ENCODE measurements around the gene CREB3L4.

Gene CREB3L4

GRCh38 chr1:153922076-153922971, 45.4 kb upstream of the CREB3L4 start (continued):
- no peak for TF ChIP-seq ZNF639 (tag by site-specific recombination; IDR thresholded peaks at IDR 0.05)
- no peak for TF ChIP-seq ZBTB8A (tag by site-specific recombination; IDR thresholded peaks at IDR 0.05)
- no peak for TF ChIP-seq SCRT1 (tag by site-specific recombination; IDR thresholded peaks at IDR 0.05; ENCODE audit: borderline replicate concordance)
- TF ChIP-seq ZNF157 (tag by site-specific recombination; IDR thresholded peaks at IDR 0.05): no peak
- TF ChIP-seq KLF16 (tag by site-specific recombination; IDR thresholded peaks at IDR 0.05): peak; percentile 63
- no peak for TF ChIP-seq ZNF223 (tag by site-specific recombination; IDR thresholded peaks at IDR 0.05)
- no peak for TF ChIP-seq ZBTB1 (tag by site-specific recombination; IDR thresholded peaks at IDR 0.05)
- TF ChIP-seq ZNF391 (tag by site-specific recombination; IDR thresholded peaks at IDR 0.05; ENCODE audit: borderline replicate concordance, low read depth): no peak; the same call in 1 of the 2 replicates
- no peak for TF ChIP-seq ZNF621 (tag by site-specific recombination; IDR thresholded peaks at IDR 0.05)
- no peak for TF ChIP-seq ZNF837 (tag by site-specific recombination; IDR thresholded peaks at IDR 0.05)
- no peak for TF ChIP-seq YY1 (tag by site-specific recombination; IDR thresholded peaks at IDR 0.05)
- TF ChIP-seq ZNF518A (tag by site-specific recombination; conservative IDR thresholded peaks at IDR 0.05; ENCODE audit: low read depth): no peak
- no peak for TF ChIP-seq ZNF776 (tag by site-specific recombination; IDR thresholded peaks at IDR 0.05; ENCODE audit: borderline replicate concordance)
- TF ChIP-seq REPIN1 (tag by site-specific recombination; IDR thresholded peaks at IDR 0.05; ENCODE audit: low read depth): no peak
- no peak for TF ChIP-seq GFI1B (tag by site-specific recombination; IDR thresholded peaks at IDR 0.05)
- no peak for TF ChIP-seq SP2 (tag by site-specific recombination; IDR thresholded peaks at IDR 0.05)
- TF ChIP-seq SALL2 (tag by site-specific recombination; IDR thresholded peaks at IDR 0.05; ENCODE audit: borderline replicate concordance): no peak
- no peak for TF ChIP-seq ZNF600 (tag by site-specific recombination; IDR thresholded peaks at IDR 0.05)
- no peak for TF ChIP-seq ZNF660 (tag by site-specific recombination; IDR thresholded peaks at IDR 0.05)
- no peak for TF ChIP-seq ZNF18 (tag by site-specific recombination; IDR thresholded peaks at IDR 0.05)
- TF ChIP-seq ZNF37A (tag by site-specific recombination; IDR thresholded peaks at IDR 0.05): no peak
- TF ChIP-seq ZNF629 (tag by site-specific recombination; IDR thresholded peaks at IDR 0.05): no peak
- no peak for TF ChIP-seq KLF8 (tag by site-specific recombination; IDR thresholded peaks at IDR 0.05)
- no peak for TF ChIP-seq ZNF423 (tag by site-specific recombination; IDR thresholded peaks at IDR 0.05)
- TF ChIP-seq BCL6B (tag by site-specific recombination; IDR thresholded peaks at IDR 0.05): no peak
- no peak for TF ChIP-seq SCRT2 (tag by site-specific recombination; IDR thresholded peaks at IDR 0.05)
- no peak for TF ChIP-seq ZNF148 (tag by site-specific recombination; IDR thresholded peaks at IDR 0.05; ENCODE audit: borderline replicate concordance)
- no peak for TF ChIP-seq TCF7L2 (IDR thresholded peaks at IDR 0.05; ENCODE audit: borderline replicate concordance, low read depth, low read length)
- no peak for TF ChIP-seq ZFP41 (tag by site-specific recombination; IDR thresholded peaks at IDR 0.05; ENCODE audit: borderline replicate concordance)

All from HEK293 (cell line).